NCI-H2081 treated with DMSO at 0.1 percent for 48 hours (cell line): ENCODE results near the gene DHRSX.

ENCODE experiments used
- DNase-seq: peaks from one replicate; lab custom pipeline; 2025; lab: John Stamatoyannopoulos, UW

The DHRSX gene

DNA sequence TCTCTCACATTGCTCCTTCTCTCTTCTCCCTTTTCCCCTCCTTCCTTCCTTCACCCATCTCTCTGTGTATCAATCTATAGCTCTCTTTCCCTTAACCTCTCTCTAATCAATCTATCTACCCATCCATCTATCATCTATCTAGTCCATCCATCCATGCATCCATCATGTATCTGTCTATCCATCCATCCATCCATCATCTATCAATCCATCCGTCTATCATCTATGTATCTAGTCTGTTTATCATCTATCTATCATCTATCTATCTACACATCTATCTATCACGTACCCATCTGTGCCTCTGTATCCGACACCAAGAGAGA is 307.5 kb downstream of the DHRSX start:
- no peak for DNase-seq

DNA sequence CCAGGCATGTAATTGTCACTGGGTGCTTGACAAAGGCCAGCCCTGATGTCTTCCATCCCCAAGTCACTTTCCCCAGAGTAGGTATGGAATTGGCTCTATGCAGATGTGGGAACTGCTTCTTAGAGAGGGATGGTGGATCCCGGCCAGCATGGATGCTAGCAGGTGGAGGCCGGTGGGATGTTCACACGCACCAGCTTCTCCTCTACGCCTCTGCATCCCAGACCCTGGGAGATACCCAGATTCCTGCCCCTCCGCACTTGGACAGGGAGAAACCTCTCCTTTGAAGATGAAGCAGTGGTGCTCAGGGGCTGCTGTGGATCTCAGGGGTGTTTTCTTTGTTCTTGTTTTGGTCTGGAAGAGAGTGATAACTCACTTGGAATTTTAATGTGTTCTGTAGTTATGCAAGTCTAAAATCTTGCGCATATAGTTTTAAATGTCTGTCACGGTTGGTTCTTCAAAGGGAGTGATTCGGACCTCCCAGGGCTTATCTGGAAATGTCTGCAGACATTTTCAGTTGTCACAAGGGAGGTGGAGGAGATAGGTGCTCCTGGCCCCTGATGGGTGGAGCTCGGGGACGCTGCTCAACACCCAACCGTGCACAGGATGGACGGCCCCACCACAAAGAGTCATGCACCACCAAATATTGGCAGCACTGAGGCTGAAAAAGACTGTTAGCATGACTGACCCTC is 308.0 kb downstream of the DHRSX start:
- DNase-seq: no peak

- DNase-seq: no peak
These were observed 311.9 kb downstream of the DHRSX start for GRCh38 chrX:2188840-2189239.

DNA sequence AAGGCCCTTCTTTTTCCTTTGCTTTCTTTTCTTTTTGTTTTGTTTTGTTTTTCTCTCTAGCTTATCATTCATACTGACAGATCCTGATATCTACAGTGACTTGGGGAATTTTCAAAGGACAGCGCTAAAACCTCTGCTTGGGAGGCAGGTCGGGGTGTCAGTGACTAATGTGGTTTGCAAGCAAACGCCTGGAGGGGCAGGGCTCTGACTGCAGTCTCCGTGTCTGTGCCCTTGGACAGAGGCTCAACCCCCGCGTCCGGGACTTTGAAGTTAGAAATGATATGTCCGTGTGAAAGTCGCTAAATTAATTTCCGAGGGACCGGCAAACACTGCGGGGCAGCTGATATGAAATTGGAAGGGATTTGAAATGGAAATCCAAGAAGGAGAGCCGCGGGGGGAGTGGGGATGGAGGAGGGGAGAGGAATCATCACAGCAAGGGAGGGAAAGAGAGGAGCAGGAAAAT is 312.4 kb downstream of the DHRSX start:
- DNase-seq: no peak

DNA sequence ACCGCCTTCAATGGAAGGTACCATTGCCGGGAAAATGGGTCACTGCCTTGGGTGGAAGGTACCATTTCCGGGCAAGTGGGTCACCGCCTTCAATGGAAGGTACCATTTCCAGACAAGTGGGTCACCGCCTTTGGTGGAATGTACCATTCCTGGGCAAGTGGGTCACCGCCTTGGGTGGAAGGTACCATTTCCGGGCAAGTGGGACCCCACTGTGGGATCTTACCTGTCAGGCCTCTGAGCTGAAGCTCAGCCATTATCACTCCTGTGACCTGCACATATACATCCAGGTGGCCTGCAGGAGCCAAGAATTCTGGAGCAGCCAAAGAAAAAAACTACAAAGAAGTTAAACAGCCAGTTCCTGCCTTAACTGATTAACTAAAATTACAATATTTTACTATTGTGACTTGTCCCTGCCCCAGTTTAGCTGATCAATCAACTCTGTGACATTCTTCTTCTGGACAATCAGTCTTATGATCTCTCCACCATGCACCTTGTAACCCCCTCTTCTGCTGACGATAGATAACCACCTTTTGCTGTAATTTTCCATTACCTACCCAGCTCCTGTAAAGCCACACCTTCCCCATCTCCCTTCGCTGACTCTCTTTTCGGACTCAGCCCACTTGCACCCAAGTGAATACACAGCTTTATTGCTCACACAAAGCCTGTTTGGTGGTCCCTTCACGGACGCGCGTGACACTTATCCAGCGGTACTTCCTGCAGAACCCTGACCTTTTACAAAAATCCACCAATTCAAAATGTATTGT is 313.2 kb downstream of the DHRSX start:
- DNase-seq: no peak

- no peak for DNase-seq
These were observed 315.3 kb downstream of the DHRSX start for GRCh38 chrX:2185341-2186082.

- DNase-seq: no peak
These were observed 316.7 kb downstream of the DHRSX start for GRCh38 chrX:2184089-2184488.

- DNase-seq: no peak
These were observed 317.5 kb downstream of the DHRSX start for GRCh38 chrX:2183193-2183725.

DNA sequence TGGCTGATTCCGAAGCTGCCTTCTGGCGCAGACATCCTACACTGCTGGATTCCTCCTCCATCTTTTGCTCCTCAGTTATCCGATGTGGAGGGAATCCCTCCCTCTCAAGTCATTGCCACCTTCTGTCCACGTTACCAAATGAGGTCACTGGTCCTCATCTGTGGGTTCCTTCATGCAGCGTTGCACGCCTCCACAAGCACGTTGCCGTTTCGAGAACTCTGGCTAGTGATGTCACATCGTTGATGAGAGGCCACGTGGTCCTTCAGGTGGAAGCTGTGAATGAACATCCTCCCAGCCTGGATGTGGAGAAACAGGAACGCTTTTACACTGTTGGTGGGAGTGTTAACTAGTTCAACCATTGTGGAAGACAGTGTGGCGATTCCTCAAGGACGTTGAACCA is 323.2 kb downstream of the DHRSX start:
- no peak for DNase-seq

DNA sequence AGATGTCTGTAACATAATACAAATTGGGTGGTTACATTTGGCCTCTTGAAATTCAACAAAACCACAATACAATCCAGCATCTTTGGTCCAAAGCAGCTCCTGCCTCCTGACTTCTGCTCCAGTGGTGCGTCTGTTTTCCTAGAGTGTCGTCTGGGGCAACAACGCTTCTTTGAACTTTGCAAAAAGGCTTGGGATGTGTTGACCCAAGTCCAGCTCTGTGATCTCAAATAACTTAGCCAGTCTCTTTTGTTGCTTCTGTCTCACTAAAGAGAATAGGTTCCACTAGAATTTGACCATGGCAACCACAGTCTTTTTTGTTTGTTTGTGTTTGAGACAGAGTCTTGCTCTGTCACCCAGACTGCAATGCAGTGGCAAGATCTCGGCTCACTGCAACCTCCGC is 324.0 kb downstream of the DHRSX start:
- no peak for DNase-seq

GRCh38 chrX:2176274-2176673 is 324.5 kb downstream of the DHRSX start:
- DNase-seq: no peak

DNA sequence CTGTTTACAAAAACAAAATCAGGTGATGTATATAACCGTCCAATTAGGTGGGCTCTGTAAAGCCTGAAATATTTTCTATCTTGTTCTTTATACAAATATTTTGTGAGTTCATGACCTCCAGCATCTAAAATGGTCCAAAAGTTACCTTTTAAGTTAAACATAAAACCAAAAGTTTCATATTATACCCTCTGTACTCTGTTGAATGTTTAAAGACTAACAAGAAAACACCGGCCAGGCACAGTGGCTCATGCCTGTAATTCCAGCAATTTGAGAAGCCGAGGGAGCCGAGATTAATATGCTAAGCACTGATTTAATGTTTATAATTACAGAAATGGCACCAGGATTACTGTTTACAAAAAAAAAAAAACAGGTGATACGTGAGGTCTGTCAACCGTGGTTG is 328.4 kb downstream of the DHRSX start:
- DNase-seq: no peak
